ENCODE results near the gene NFASC. TPM values are rescaled to one million over a fixed set of nuclear protein-coding genes. Genes with fewer than 3 reads are reported as not detected.

The NFASC gene
- total and polyA plus RNA-seq, 2 experiments from 2014 or later: 46.3 to 54.7 TPM

- Histone ChIP-seq H3K36me3 (ENCODE audit: low read depth) (no peaks in the 10 kb centered on the region), H4K20me1 (ENCODE audit: insufficient read depth) (peaks cover 29% of the 10 kb centered on the region; the same call in 1 of the 2 replicates)
- in situ Hi-C loops (cut with MboI): no loop called here
Observed at GRCh38 chr1:204854286-204854685, 16.4 kb upstream of the NFASC start.

DNA sequence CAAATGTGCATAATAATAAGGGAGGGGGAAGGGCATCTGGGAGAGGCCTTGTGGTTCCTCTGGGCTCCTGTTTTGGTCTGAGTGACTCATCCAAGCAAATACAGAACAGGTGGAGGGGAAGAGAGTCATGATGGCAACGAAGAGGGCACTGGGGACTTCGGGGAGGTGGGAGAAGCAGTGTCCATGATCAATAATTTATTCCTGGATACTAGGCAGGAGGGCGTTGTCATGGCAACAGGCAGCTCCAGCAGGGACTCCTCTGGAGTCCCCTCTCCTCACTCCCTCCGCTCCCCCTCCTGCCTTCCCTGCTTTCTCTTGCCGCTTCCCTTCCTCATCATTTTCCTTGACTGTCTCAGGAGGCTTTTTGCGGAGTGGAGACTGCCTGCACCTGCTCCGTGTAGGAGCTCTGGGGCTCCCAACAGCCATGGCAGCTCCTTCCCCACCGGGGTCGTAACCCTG is 12.3 kb upstream of the NFASC start:
- Histone ChIP-seq H3K4me3 (no peak overlapping the region), H3K9me2 (ENCODE audit: insufficient read depth) (no peaks in the 10 kb centered on the region), H3F3A (ENCODE audit: insufficient read depth) (0 out of 2 replicates have a peak, but pooled peaks cover 4% of the 10 kb centered on the region), H3K4me1 (ENCODE audit: insufficient read depth) (peaks cover 4% of the 10 kb centered on the region; the same call in 1 of the 2 replicates), H3K9me3 (ENCODE audit: low read depth) (no peaks in the 10 kb centered on the region), H3K4me2 (ENCODE audit: unreplicated experiment) (no peak overlapping the region), H4K20me1 (ENCODE audit: insufficient read depth) (peaks cover 23% of the 10 kb centered on the region; the same call in 1 of the 2 replicates), H3K27ac (no peak overlapping the region), H3K9ac (no peak overlapping the region), H3K36me3 (ENCODE audit: low read depth) (no peaks in the 10 kb centered on the region), H3K79me2 (ENCODE audit: insufficient read depth) (peaks cover 97% of the 10 kb centered on the region), H3K27me3 (replicated peaks; ENCODE audit: insufficient read depth) (no peaks in the 10 kb centered on the region), H2AFZ (no peak overlapping the region)
- 61 to 70% methylated on average over 8 to 9 of the region's 9 CpGs for WGBS, 2 experiments (ENCODE audit: low coverage in 1 of 2, low lambda C conversion rate in 2 of 2, missing lambda C conversion rate in 2 of 2)
- peak; percentile 36 for DNase-seq
- in situ Hi-C loops (cut with MboI): no loop called here
- no peak for TF ChIP-seq EZH2phosphoT487 (IDR thresholded peaks at IDR 0.05; ENCODE audit: insufficient read depth, low read depth)
- no peak for TF ChIP-seq EZH2 (IDR thresholded peaks at IDR 0.05; ENCODE audit: insufficient read depth, poor library complexity, severe bottlenecking)

More at GRCh38 chr1:204854286-204854685, 16.4 kb upstream of the NFASC start:
- H3K4me3 ChIP-seq: no peak overlapping the region
- H3K79me2 ChIP-seq (ENCODE audit: insufficient read depth): peaks cover 100% of the 10 kb centered on the region
- no peak overlapping the region for H3K9ac ChIP-seq
- 79 to 81% methylated on average over 2 of the region's 2 CpGs for WGBS, 2 experiments (ENCODE audit: low coverage in 1 of 2, low lambda C conversion rate in 2 of 2, missing lambda C conversion rate in 2 of 2)
- H3K27ac ChIP-seq: no peak overlapping the region
- no peaks in the 10 kb centered on the region for H3K9me3 ChIP-seq (ENCODE audit: low read depth)
- TF ChIP-seq EZH2phosphoT487 (IDR thresholded peaks at IDR 0.05; ENCODE audit: insufficient read depth, low read depth) (no peak), EZH2 (IDR thresholded peaks at IDR 0.05; ENCODE audit: insufficient read depth, poor library complexity, severe bottlenecking) (no peak)
- H3K9me2 ChIP-seq (ENCODE audit: insufficient read depth): no peaks in the 10 kb centered on the region
- peaks cover 4% of the 10 kb centered on the region; the same call in 1 of the 2 replicates for H3K4me1 ChIP-seq (ENCODE audit: insufficient read depth)
- H3F3A ChIP-seq (ENCODE audit: insufficient read depth): no peaks in the 10 kb centered on the region
- H3K27me3 ChIP-seq (replicated peaks; ENCODE audit: insufficient read depth): no peaks in the 10 kb centered on the region
- no peak overlapping the region for H2AFZ ChIP-seq
- no peak overlapping the region for H3K4me2 ChIP-seq (ENCODE audit: unreplicated experiment)
- no peak for DNase-seq

DNA sequence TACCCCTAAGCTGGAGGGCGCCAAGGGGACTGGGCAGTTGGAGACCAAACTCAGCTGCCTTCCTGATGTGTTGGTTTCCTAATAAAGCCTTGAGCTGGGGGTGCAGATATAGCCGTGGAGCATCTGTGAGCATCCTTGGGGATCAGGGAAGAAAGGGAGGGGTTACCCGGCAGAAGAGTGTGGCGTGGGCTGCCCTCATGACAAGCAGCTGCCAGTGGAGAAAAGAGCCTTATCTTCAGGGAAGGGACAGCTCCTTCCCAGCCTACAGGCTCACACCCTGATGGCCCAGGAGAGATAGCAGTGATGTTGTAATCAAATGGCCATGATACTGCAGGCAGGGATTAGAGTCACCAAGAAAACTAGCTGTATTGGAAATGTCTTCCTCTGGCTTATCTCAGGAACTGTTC is 10.8 kb upstream of the NFASC start:
- 0 out of 2 replicates have a peak, but pooled peaks cover 4% of the 10 kb centered on the region for H3F3A ChIP-seq (ENCODE audit: insufficient read depth)
- H4K20me1 ChIP-seq (ENCODE audit: insufficient read depth): peaks cover 10% of the 10 kb centered on the region; the same call in 1 of the 2 replicates
- TF ChIP-seq EZH2 (IDR thresholded peaks at IDR 0.05; ENCODE audit: insufficient read depth, poor library complexity, severe bottlenecking) (no peak), EZH2phosphoT487 (IDR thresholded peaks at IDR 0.05; ENCODE audit: insufficient read depth, low read depth) (no peak)
- peaks cover 4% of the 10 kb centered on the region; the same call in 1 of the 2 replicates for H3K4me1 ChIP-seq (ENCODE audit: insufficient read depth)
- no peaks in the 10 kb centered on the region for H3K27me3 ChIP-seq (replicated peaks; ENCODE audit: insufficient read depth)
- H2AFZ ChIP-seq: no peak overlapping the region
- no peaks in the 10 kb centered on the region for H3K9me2 ChIP-seq (ENCODE audit: insufficient read depth)
- no peak for DNase-seq
- no peak overlapping the region for H3K4me2 ChIP-seq (ENCODE audit: unreplicated experiment)
- H3K27ac ChIP-seq: no peak overlapping the region
- H3K79me2 ChIP-seq (ENCODE audit: insufficient read depth): peaks cover 97% of the 10 kb centered on the region
- no peaks in the 10 kb centered on the region for H3K9me3 ChIP-seq (ENCODE audit: low read depth)
- in situ Hi-C loops (cut with MboI): no loop called here
- WGBS, 2 experiments (ENCODE audit: low coverage in 1 of 2, low lambda C conversion rate in 2 of 2, missing lambda C conversion rate in 2 of 2): 88 to 89% methylated on average over 4 of the region's 4 CpGs
- H3K36me3 ChIP-seq (ENCODE audit: low read depth): no peaks in the 10 kb centered on the region
- no peak overlapping the region for H3K9ac ChIP-seq
- H3K4me3 ChIP-seq: no peak overlapping the region

DNA sequence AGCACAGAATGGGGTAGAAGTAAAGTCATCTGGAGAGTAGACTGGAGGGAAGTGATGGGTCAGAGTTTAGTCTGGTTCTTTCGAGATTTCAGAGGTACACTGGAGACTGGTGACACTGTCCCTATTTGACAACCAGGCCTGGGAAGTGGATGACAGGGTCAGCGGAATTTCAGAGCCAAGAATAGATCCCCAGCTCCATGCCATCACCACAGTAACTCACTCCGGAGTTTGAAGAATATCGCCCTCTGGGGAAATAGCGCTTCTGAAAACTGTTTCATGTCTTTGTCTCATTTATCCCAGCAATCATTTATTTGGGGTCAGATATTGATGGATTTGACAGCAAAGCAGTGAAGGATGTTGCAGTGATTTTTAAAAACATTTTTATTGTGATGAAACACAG is 7.6 kb upstream of the NFASC start:
- in situ Hi-C loops (cut with MboI): no loop called here
- no peak overlapping the region for H3K4me2 ChIP-seq (ENCODE audit: unreplicated experiment)
- DNase-seq: no peak
- no peak overlapping the region for H3K4me3 ChIP-seq
- H3K9me3 ChIP-seq (ENCODE audit: low read depth): no peaks in the 10 kb centered on the region
- H3K9ac ChIP-seq: no peak overlapping the region
- H3K36me3 ChIP-seq (ENCODE audit: low read depth): no peaks in the 10 kb centered on the region
- H3K79me2 ChIP-seq (ENCODE audit: insufficient read depth): peaks cover 97% of the 10 kb centered on the region
- no peak overlapping the region for H3K27ac ChIP-seq
- no peaks in the 10 kb centered on the region for H3K27me3 ChIP-seq (replicated peaks; ENCODE audit: insufficient read depth)
- H3F3A ChIP-seq (ENCODE audit: insufficient read depth): 0 out of 2 replicates have a peak, but pooled peaks cover 4% of the 10 kb centered on the region
- peaks cover 3% of the 10 kb centered on the region; the same call in 1 of the 2 replicates for H3K4me1 ChIP-seq (ENCODE audit: insufficient read depth)
- 70 to 71% methylated on average over 5 of the region's 5 CpGs for WGBS, 2 experiments (ENCODE audit: low coverage in 1 of 2, low lambda C conversion rate in 2 of 2, missing lambda C conversion rate in 2 of 2)
- H3K9me2 ChIP-seq (ENCODE audit: insufficient read depth): no peaks in the 10 kb centered on the region
- no peak for TF ChIP-seq EZH2phosphoT487 (IDR thresholded peaks at IDR 0.05; ENCODE audit: insufficient read depth, low read depth)
- no peak for TF ChIP-seq EZH2 (IDR thresholded peaks at IDR 0.05; ENCODE audit: insufficient read depth, poor library complexity, severe bottlenecking)
- H2AFZ ChIP-seq: no peak overlapping the region
- peaks cover 20% of the 10 kb centered on the region; the same call in 1 of the 2 replicates for H4K20me1 ChIP-seq (ENCODE audit: insufficient read depth)

Measured in GM23248 (cell line).